Measurements from ENCODE around the gene MYBPC2.

GRCh38 chr19:50490411-50490811 lies 57.7 kb downstream of the MYBPC2 start:
- TF ChIP-seq CTCF (tag by site-specific recombination; IDR thresholded peaks at IDR 0.05), result no peak
- TF ChIP-seq ZNF449 (tag by site-specific recombination; IDR thresholded peaks at IDR 0.05), result no peak
- no peak for TF ChIP-seq ZNF473 (tag by site-specific recombination; IDR thresholded peaks at IDR 0.05)
- TF ChIP-seq KLF10 (tag by site-specific recombination; IDR thresholded peaks at IDR 0.05), result no peak
- no peak for TF ChIP-seq TCF7L2 (IDR thresholded peaks at IDR 0.05; ENCODE audit: borderline replicate concordance, low read depth, low read length)
- no peak for TF ChIP-seq ZNF341 (tag by site-specific recombination; IDR thresholded peaks at IDR 0.05; ENCODE audit: low read depth)
- no peak for TF ChIP-seq BCL11B (tag by site-specific recombination; IDR thresholded peaks at IDR 0.05; ENCODE audit: low read depth)
- no peak for TF ChIP-seq PATZ1 (tag by site-specific recombination; IDR thresholded peaks at IDR 0.05)
- TF ChIP-seq ZNF670 (tag by site-specific recombination; IDR thresholded peaks at IDR 0.05; ENCODE audit: low read depth), result no peak
- TF ChIP-seq ZNF157 (tag by site-specific recombination; IDR thresholded peaks at IDR 0.05), result no peak
- TF ChIP-seq ZBTB49 (tag by site-specific recombination; IDR thresholded peaks at IDR 0.05; ENCODE audit: low read depth), result no peak
- TF ChIP-seq TSHZ1 (tag by site-specific recombination; IDR thresholded peaks at IDR 0.05; ENCODE audit: borderline replicate concordance), result no peak
- no peak for TF ChIP-seq ZNF138 (tag by site-specific recombination; IDR thresholded peaks at IDR 0.05; ENCODE audit: borderline replicate concordance)
- TF ChIP-seq BCL11A (tag by site-specific recombination; IDR thresholded peaks at IDR 0.05; ENCODE audit: low read depth), result no peak
